Tibial artery (tissue), 4 donors: ENCODE results near the gene OCA2.

Experiments used
- DNase-seq, 2 donors: peaks; one replicate each; pipeline ENCODE4 v3.0.0-alpha.2; 2019
- H3K27ac ChIP-seq, 2 donors: fragments of 200-600 bp; sonication (generic) in 1 of 2; 1 replicate in 1 of 2; 2 replicates in 1 of 2; pipeline ENCODE4 v1.5.1; 2018 to 2019; ENCODE audit warnings: mild to moderate bottlenecking in 1 of 2
- H3K27me3 ChIP-seq, 2 donors: fragments of 200-600 bp; sonication (generic) in 1 of 2; one replicate each; pipeline versions ENCODE4 v1.5.1 to v1.6.0; 2016 to 2019
- H3K36me3 ChIP-seq, 3 donors: fragments of 200-600 bp; sonication (generic) in 2 of 3; one replicate each; pipeline ENCODE4 v1.5.1; 2016 to 2019; ENCODE audit warnings: mild to moderate bottlenecking in 2 of 3
- H3K4me1 ChIP-seq, 4 donors: fragments of 200-600 bp; sonication (generic) in 2 of 4; 1 replicate in 3 of 4; 2 replicates in 1 of 4; pipeline ENCODE4 v1.5.1; 2016 to 2019
- H3K4me3 ChIP-seq, 2 donors: fragments of 200-600 bp; sonication (generic) in 1 of 2; 1 replicate in 1 of 2; 2 replicates in 1 of 2; pipeline ENCODE4 v1.5.1; 2018 to 2019; ENCODE audit warnings: mild to moderate bottlenecking in 2 of 2
- H3K9me3 ChIP-seq, 3 donors: fragments of 200-600 bp; sonication (generic) in 1 of 3; one replicate each; pipeline ENCODE4 v1.5.1; 2016 to 2019
- CTCF ChIP-seq, 2 experiments: fragments of 200-600 bp in 1 of 2; fragments of 450-650 bp in 1 of 2; IDR thresholded peaks; one replicate each; pipeline ENCODE4 v1.5.1; 2017 to 2019; ENCODE audit warnings: antibody characterized with exemption in 2 of 2, mild to moderate bottlenecking in 1 of 2, moderate library complexity in 1 of 2
- intact Hi-C: fragments of 100-400 bp; cut with DNase I; formaldehyde crosslinking; loops from one replicate; pipeline ENCODE4 v1.15.0; 2023; ENCODE audit warnings: low total_unique reads

The OCA2 gene

GRCh38 chr15:28044121-28044672 lies 54.9 kb downstream of the OCA2 start:
- Histone ChIP-seq H3K9me3 (peaks cover 0 to 5% (median 0%) of the 10 kb centered on the region in 3 donors), H3K4me3 (no peak overlapping the region), H3K27me3 (no peaks in the 10 kb centered on the region), H3K4me1 (no peaks in the 10 kb centered on the region), H3K36me3 (no peaks in the 10 kb centered on the region), H3K27ac (no peak overlapping the region)
- no peak for DNase-seq
- TF ChIP-seq CTCF (IDR thresholded peaks at IDR 0.05) = no peak
- intact Hi-C loops = no loop called here

GRCh38 chr15:28043691-28044091 lies 55.4 kb downstream of the OCA2 start:
- H3K9me3 ChIP-seq = peaks cover 0 to 5% (median 0%) of the 10 kb centered on the region in 3 donors
- H3K4me1 ChIP-seq = no peaks in the 10 kb centered on the region
- DNase-seq = no peak
- H3K36me3 ChIP-seq = no peaks in the 10 kb centered on the region
- no peaks in the 10 kb centered on the region for H3K27me3 ChIP-seq
- H3K4me3 ChIP-seq = no peak overlapping the region
- TF ChIP-seq CTCF (IDR thresholded peaks at IDR 0.05) = no peak
- no peak overlapping the region for H3K27ac ChIP-seq
- intact Hi-C loops = no loop called here

- TF ChIP-seq CTCF (IDR thresholded peaks at IDR 0.05) = no peak
- intact Hi-C loops = no loop called here
- Histone ChIP-seq H3K36me3 (no peaks in the 10 kb centered on the region), H3K4me1 (peaks cover 0 to 3% (median 0%) of the 10 kb centered on the region in 4 donors), H3K9me3 (no peaks in the 10 kb centered on the region), H3K27ac (no peak overlapping the region), H3K27me3 (no peaks in the 10 kb centered on the region), H3K4me3 (no peak overlapping the region)
- DNase-seq = no peak
Observed at GRCh38 chr15:28037969-28038590, 61.0 kb downstream of the OCA2 start.

- Histone ChIP-seq H3K36me3 (peaks cover 0 to 4% (median 0%) of the 10 kb centered on the region in 3 donors), H3K4me3 (no peak overlapping the region), H3K4me1 (peaks cover 0 to 3% (median 0%) of the 10 kb centered on the region in 4 donors), H3K9me3 (no peaks in the 10 kb centered on the region), H3K27me3 (no peaks in the 10 kb centered on the region), H3K27ac (no peak overlapping the region)
- intact Hi-C loops = no loop called here
- no peak for TF ChIP-seq CTCF (IDR thresholded peaks at IDR 0.05)
- DNase-seq = no peak
Observed at GRCh38 chr15:28033443-28033842, 65.7 kb downstream of the OCA2 start.

- Histone ChIP-seq H3K4me3 (no peak overlapping the region), H3K4me1 (no peaks in the 10 kb centered on the region), H3K36me3 (peaks cover 12 to 19% (median 17%) of the 10 kb centered on the region in 3 donors), H3K27me3 (no peaks in the 10 kb centered on the region), H3K27ac (no peak overlapping the region), H3K9me3 (no peaks in the 10 kb centered on the region)
- TF ChIP-seq CTCF (IDR thresholded peaks at IDR 0.05) = no peak
- no peak for DNase-seq
- intact Hi-C loops = no loop called here
Observed at GRCh38 chr15:28030801-28031200, 68.3 kb downstream of the OCA2 start.
